GM23248 (cell line): ENCODE results near the gene RPS19BP1. TPM values are rescaled to one million over a fixed set of nuclear protein-coding genes. Genes with fewer than 3 reads are reported as not detected.

ENCODE experiments used
- DNase-seq: peaks from one replicate; pipeline ENCODE4 v3.0.0-alpha.2; 2015
- H2AFZ ChIP-seq: fragments of 200-600 bp; sonication (generic); 2 replicates; pipeline ENCODE4 v1.6.1; 2016; ENCODE audit warnings: antibody characterized with exemption
- H3F3A ChIP-seq: fragments of 200-600 bp; sonication (generic); 2 replicates; pipeline ENCODE4 v1.6.1; 2016; ENCODE audit warnings: mild to moderate bottlenecking, antibody characterized with exemption, mixed run types; ENCODE audit not compliant: insufficient read depth
- H3K27ac ChIP-seq: fragments of 200-600 bp; sonication (generic); 2 replicates; pipeline ENCODE4 v1.5.1; 2016; ENCODE audit warnings: mild to moderate bottlenecking
- H3K27me3 ChIP-seq: fragments of 200-600 bp; sonication (generic); replicated peaks from 2 replicates; pipeline ENCODE4 v1.6.1; 2016; ENCODE audit warnings: mild to moderate bottlenecking; ENCODE audit not compliant: insufficient read depth
- H3K36me3 ChIP-seq: fragments of 200-600 bp; sonication (generic); 2 replicates; pipeline ENCODE4 v1.6.1; 2016; ENCODE audit warnings: low read depth, mild to moderate bottlenecking
- H3K4me1 ChIP-seq: fragments of 200-600 bp; sonication (generic); 2 replicates; pipeline ENCODE4 v1.6.1; 2016; ENCODE audit warnings: mild to moderate bottlenecking; ENCODE audit not compliant: insufficient read depth
- H3K4me2 ChIP-seq: fragments of 200-600 bp; sonication (generic); one replicate; pipeline ENCODE4 v1.6.1; 2016; ENCODE audit warnings: mild to moderate bottlenecking; ENCODE audit not compliant: unreplicated experiment
- H3K4me3 ChIP-seq: fragments of 200-600 bp; sonication (generic); 2 replicates; pipeline ENCODE4 v1.5.1; 2016; ENCODE audit warnings: mild to moderate bottlenecking
- H3K79me2 ChIP-seq: fragments of 200-600 bp; sonication (generic); 2 replicates; pipeline ENCODE4 v1.6.1; 2016; ENCODE audit warnings: mild to moderate bottlenecking; ENCODE audit not compliant: insufficient read depth
- H3K9ac ChIP-seq: fragments of 200-600 bp; sonication (generic); 2 replicates; pipeline ENCODE4 v1.6.1; 2016; ENCODE audit warnings: mild to moderate bottlenecking
- H3K9me2 ChIP-seq: fragments of 200-600 bp; sonication (generic); 2 replicates; pipeline ENCODE4 v1.6.1; 2016; ENCODE audit warnings: mixed run types, mild to moderate bottlenecking, moderate library complexity; ENCODE audit not compliant: insufficient read depth
- H3K9me3 ChIP-seq: fragments of 200-600 bp; sonication (generic); one replicate; pipeline ENCODE4 v1.6.1; 2017; ENCODE audit warnings: low read depth
- H4K20me1 ChIP-seq: fragments of 200-600 bp; sonication (generic); 2 replicates; pipeline ENCODE4 v1.6.0; 2016; ENCODE audit not compliant: insufficient read depth
- EZH2 ChIP-seq: fragments of 200-600 bp; sonication (generic); IDR thresholded peaks from 2 replicates; pipeline ENCODE4 v1.6.1; 2018; ENCODE audit warnings: antibody characterized with exemption, mild to moderate bottlenecking; ENCODE audit not compliant: insufficient read depth, poor library complexity, severe bottlenecking
- EZH2phosphoT487 ChIP-seq: fragments of 200-600 bp; sonication (generic); IDR thresholded peaks from 2 replicates; pipeline ENCODE4 v1.6.1; 2018; ENCODE audit warnings: antibody characterized with exemption, moderate library complexity, mild to moderate bottlenecking, low read depth; ENCODE audit not compliant: insufficient read depth
- WGBS, 2 experiments: methylation state at CpG; one replicate each; pipeline ENCODE4 v1.1.6; 2015 to 2017; ENCODE audit warnings: low lambda C conversion rate in 2 of 2, low coverage in 1 of 2; ENCODE audit errors: missing lambda C conversion rate in 2 of 2; 5-methylcytosine and 5-hydroxymethylcytosine counted together
- in situ Hi-C: fragments of 300-500 bp; cut with MboI; formaldehyde crosslinking; loops from 2 replicates; pipeline ENCODE4 v1.15.0; 2020
- polyA plus RNA-seq: library from polyadenylated mRNA; unstranded; fragments of >200 nt; fragmentation: Nextera tagmentation; extraction: Ambion mirVana; gene quantifications from 2 replicates; pipeline ENCODE4 v1.2.1, GENCODE V29; 2016
- total RNA-seq: library from RNA; depleted of rRNA; stranded (reverse); fragments of >200 nt; shearing (Covaris generic); gene quantifications from 2 replicates; pipeline ENCODE4 v1.2.3, GENCODE V29; 2014

The RPS19BP1 gene
- total and polyA plus RNA-seq, 2 experiments from 2014 or later, result 93.9 to 114 TPM

DNA sequence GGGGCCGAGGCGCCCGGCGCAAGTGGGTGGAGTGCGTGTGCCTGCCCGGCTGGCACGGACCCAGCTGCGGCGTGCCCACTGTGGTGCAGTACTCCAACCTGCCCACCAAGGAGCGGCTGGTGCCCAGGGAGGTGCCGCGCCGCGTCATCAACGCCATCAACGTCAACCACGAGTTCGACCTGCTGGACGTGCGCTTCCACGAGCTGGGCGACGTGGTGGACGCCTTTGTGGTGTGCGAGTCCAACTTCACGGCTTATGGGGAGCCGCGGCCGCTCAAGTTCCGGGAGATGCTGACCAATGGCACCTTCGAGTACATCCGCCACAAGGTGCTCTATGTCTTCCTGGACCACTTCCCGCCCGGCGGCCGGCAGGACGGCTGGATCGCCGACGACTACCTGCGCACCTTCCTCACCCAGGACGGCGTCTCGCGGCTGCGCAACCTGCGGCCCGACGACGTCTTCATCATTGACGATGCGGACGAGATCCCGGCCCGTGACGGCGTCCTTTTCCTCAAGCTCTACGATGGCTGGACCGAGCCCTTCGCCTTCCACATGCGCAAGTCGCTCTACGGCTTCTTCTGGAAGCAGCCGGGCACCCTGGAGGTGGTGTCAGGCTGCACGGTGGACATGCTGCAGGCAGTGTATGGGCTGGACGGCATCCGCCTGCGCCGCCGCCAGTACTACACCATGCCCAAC lies 44.6 kb downstream of the RPS19BP1 start:
- H3K27me3 ChIP-seq, result no peaks in the 10 kb centered on the region
- H3K27ac ChIP-seq, result no peak overlapping the region
- H2AFZ ChIP-seq, result no peak overlapping the region
- no peak overlapping the region for H3K9ac ChIP-seq
- DNase-seq, result no peak
- H3K36me3 ChIP-seq, result no peaks in the 10 kb centered on the region
- no peak overlapping the region for H3K4me3 ChIP-seq
- no peaks in the 10 kb centered on the region for H3K9me2 ChIP-seq
- H3K9me3 ChIP-seq, result no peaks in the 10 kb centered on the region
- in situ Hi-C loops, result loop anchor here (25.0 kb wide), 1 partner anchor 99 kb away; no protein-coding TSS in a partner anchor
- H3F3A ChIP-seq, result 0 out of 2 replicates have a peak, but pooled peaks cover under 1% of the 10 kb centered on the region
- no peak for TF ChIP-seq EZH2
- TF ChIP-seq EZH2phosphoT487, result no peak
- no peaks in the 10 kb centered on the region for H3K4me1 ChIP-seq
- no peaks in the 10 kb centered on the region for H4K20me1 ChIP-seq
- H3K4me2 ChIP-seq, result no peak overlapping the region
- WGBS, 2 experiments, result 92 to 95% methylated on average over 53 to 70 of the region's 70 CpGs
- no peaks in the 10 kb centered on the region for H3K79me2 ChIP-seq

DNA sequence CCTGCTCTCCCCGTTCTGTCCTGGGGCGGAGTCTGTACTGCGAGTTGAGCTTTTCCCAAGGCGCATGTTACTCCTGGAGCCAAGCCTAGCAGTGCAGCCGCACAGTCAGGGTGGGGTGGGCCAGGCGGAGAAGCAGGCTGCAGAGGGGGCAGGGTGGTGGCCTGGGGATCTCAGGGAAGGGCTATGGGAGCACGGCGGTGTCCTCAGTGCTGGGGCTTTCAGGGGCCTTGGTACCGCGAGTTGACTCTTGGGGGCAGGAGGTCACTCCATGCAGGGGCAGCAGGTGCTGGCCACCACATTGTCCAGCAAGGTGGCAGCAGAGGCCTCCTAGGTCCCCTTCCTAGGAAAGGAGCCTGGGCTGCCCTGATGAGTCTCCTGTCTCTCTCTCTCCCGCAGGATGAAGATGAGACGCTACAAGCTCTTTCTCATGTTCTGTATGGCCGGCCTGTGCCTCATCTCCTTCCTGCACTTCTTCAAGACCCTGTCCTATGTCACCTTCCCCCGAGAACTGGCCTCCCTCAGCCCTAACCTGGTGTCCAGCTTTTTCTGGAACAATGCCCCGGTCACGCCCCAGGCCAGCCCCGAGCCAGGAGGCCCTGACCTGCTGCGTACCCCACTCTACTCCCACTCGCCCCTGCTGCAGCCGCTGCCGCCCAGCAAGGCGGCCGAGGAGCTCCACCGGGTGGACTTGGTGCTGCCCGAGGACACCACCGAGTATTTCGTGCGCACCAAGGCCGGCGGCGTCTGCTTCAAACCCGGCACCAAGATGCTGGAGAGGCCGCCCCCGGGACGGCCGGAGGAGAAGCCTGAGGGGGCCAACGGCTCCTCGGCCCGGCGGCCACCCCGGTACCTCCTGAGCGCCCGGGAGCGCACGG lies 45.4 kb downstream of the RPS19BP1 start:
- Histone ChIP-seq H3K9ac (no peak overlapping the region), H3K9me3 (no peaks in the 10 kb centered on the region), H3K27ac (no peak overlapping the region), H3F3A (no peaks in the 10 kb centered on the region), H3K36me3 (no peaks in the 10 kb centered on the region), H3K4me2 (no peak overlapping the region), H3K4me3 (no peak overlapping the region), H3K9me2 (no peaks in the 10 kb centered on the region), H2AFZ (no peak overlapping the region), H3K79me2 (no peaks in the 10 kb centered on the region), H4K20me1 (no peaks in the 10 kb centered on the region), H3K4me1 (no peaks in the 10 kb centered on the region), H3K27me3 (no peaks in the 10 kb centered on the region)
- WGBS, 2 experiments, result 74 to 77% methylated on average over 29 to 45 of the region's 45 CpGs
- no peak for TF ChIP-seq EZH2
- TF ChIP-seq EZH2phosphoT487, result no peak
- DNase-seq, result peak; percentile 17
- in situ Hi-C loops, result loop anchor here (25.0 kb wide), 1 partner anchor 100 kb away; no protein-coding TSS in a partner anchor

DNA sequence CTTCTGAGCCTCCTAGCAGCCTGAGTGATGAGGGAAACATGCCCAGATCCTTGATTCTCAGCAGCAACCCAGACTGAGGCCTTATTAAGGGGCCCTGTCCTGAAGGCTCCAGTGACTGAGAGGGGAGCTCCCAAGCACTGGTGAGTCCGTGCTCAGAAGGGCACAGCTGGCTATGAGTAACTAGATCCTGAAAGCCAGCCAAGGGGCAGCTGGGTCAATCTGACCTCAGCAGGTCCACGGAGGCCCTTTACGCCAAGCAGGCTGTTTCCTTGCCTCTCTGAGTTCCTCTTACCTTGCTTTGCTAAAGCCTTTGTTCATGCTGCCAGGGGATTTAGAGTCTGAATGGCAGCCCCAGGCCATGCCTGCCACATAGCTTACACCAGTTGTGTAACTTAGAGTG lies 49.8 kb downstream of the RPS19BP1 start:
- no peaks in the 10 kb centered on the region for H4K20me1 ChIP-seq
- TF ChIP-seq EZH2, result no peak
- TF ChIP-seq EZH2phosphoT487, result no peak
- in situ Hi-C loops, result loop anchor here (25.0 kb wide), 1 partner anchor 105 kb away; no protein-coding TSS in a partner anchor
- no peaks in the 10 kb centered on the region for H3K9me2 ChIP-seq
- H2AFZ ChIP-seq, result no peak overlapping the region
- H3K9ac ChIP-seq, result no peak overlapping the region
- H3K4me2 ChIP-seq, result no peak overlapping the region
- no peaks in the 10 kb centered on the region for H3K36me3 ChIP-seq
- 70 to 76% methylated on average over 3 of the region's 3 CpGs for WGBS, 2 experiments
- no peaks in the 10 kb centered on the region for H3K79me2 ChIP-seq
- peak; percentile 21 for DNase-seq
- H3K27me3 ChIP-seq, result no peaks in the 10 kb centered on the region
- H3K27ac ChIP-seq, result no peak overlapping the region
- H3K9me3 ChIP-seq, result no peaks in the 10 kb centered on the region
- H3K4me1 ChIP-seq, result no peaks in the 10 kb centered on the region
- H3F3A ChIP-seq, result no peaks in the 10 kb centered on the region
- H3K4me3 ChIP-seq, result no peak overlapping the region

DNA sequence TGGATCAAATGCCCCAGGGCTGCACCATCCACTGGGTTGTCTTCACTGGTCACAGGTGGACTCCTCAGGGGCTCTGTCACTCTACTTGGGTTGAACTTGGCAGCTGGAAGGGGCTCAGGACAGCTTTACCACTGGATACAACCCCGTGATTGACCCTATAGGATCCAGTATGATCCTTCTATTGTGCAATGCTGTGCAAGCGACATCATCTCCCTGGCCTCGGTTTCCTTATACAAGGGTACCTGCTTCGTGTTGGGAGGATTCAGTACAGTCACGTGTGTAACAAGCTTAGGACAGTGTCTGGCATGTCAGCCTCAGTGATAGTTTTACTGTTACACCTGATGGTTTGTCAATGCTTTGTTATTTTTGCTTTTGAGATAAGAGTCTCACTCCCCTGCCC lies 51.0 kb downstream of the RPS19BP1 start:
- H3K36me3 ChIP-seq, result no peaks in the 10 kb centered on the region
- no peaks in the 10 kb centered on the region for H3F3A ChIP-seq
- H3K4me3 ChIP-seq, result no peak overlapping the region
- in situ Hi-C loops, result loop anchor here (25.0 kb wide), 1 partner anchor 106 kb away; no protein-coding TSS in a partner anchor
- H3K9me3 ChIP-seq, result no peaks in the 10 kb centered on the region
- no peak for DNase-seq
- H3K27ac ChIP-seq, result no peak overlapping the region
- no peaks in the 10 kb centered on the region for H3K4me1 ChIP-seq
- no peak overlapping the region for H2AFZ ChIP-seq
- no peaks in the 10 kb centered on the region for H4K20me1 ChIP-seq
- TF ChIP-seq EZH2 (no peak), EZH2phosphoT487 (no peak)
- H3K4me2 ChIP-seq, result no peak overlapping the region
- WGBS, 2 experiments, result 69 to 77% methylated on average over 5 of the region's 5 CpGs
- H3K27me3 ChIP-seq, result no peaks in the 10 kb centered on the region
- H3K9ac ChIP-seq, result no peak overlapping the region
- H3K79me2 ChIP-seq, result no peaks in the 10 kb centered on the region
- no peaks in the 10 kb centered on the region for H3K9me2 ChIP-seq
